Mesodermal cell (in vitro differentiated cells): Measurements from ENCODE around the gene GIT2.
"Not testable (repeated sequence)": the region's sequence is repeated elsewhere in the genome, so short reads cannot be mapped to it uniquely, and the experiment has no call there.

Experiments
- H3K27ac ChIP-seq: 2 replicates; pipeline ENCODE4 v1.7.0; 2013; ENCODE audit warnings: mild to moderate bottlenecking, low read depth, low read length, moderate library complexity; ENCODE audit not compliant: severe bottlenecking
- H3K36me3 ChIP-seq: 2 replicates; pipeline ENCODE4 v1.7.1; 2013; ENCODE audit warnings: mild to moderate bottlenecking, low read length, moderate library complexity; ENCODE audit not compliant: control insufficient read depth, insufficient read depth
- H3K4me1 ChIP-seq: one replicate; pipeline ENCODE4 v1.7.1; 2013; ENCODE audit warnings: mild to moderate bottlenecking, low read length; ENCODE audit not compliant: insufficient read depth, control insufficient read depth, poor library complexity, severe bottlenecking
- H3K4me3 ChIP-seq: 2 replicates; pipeline ENCODE4 v1.7.0; 2013; ENCODE audit warnings: low read length, control low read depth, mild to moderate bottlenecking; ENCODE audit not compliant: insufficient read depth, poor library complexity, severe bottlenecking; ENCODE audit errors: extremely low read depth
- H3K9me3 ChIP-seq: 2 replicates; pipeline ENCODE4 v1.7.1; 2013; ENCODE audit warnings: mild to moderate bottlenecking, low read length, moderate library complexity; ENCODE audit not compliant: control insufficient read depth
- WGBS, 2 experiments: methylation state at CpG; one replicate each; pipeline ENCODE4 v1.1.5; 2013; ENCODE audit warnings: missing lambda C conversion rate in 2 of 2; ENCODE audit not compliant: insufficient coverage in 2 of 2; 5-methylcytosine and 5-hydroxymethylcytosine counted together

GIT2 gene

DNA sequence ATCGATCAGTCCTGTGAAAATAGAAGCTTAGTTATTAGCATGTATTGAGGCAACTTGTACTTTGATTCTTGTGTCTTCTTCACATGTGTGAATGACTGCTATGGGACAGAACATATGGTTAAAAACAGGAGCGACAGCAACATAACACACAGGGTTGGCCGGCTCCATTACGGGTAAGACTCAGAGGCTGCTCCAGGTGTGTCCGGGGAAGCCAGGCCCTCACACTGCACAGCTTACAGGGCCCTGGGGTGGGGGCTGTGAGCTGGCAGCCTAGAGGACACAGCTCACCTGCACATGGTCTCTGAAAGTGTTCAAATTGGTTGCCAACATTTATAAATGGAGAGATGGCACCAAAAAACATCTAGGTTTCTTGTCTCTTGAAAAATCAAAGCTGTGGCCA is 65.0 kb downstream of the GIT2 start:
- Histone ChIP-seq H3K9me3 (no peaks in the 10 kb centered on the region), H3K4me1 (no peaks in the 10 kb centered on the region), H3K27ac (no peak overlapping the region), H3K36me3 (peaks cover 56% of the 10 kb centered on the region), H3K4me3 (no peak overlapping the region)
- 93 to 97% methylated on average over 5 of the region's 5 CpGs for WGBS, 2 experiments

DNA sequence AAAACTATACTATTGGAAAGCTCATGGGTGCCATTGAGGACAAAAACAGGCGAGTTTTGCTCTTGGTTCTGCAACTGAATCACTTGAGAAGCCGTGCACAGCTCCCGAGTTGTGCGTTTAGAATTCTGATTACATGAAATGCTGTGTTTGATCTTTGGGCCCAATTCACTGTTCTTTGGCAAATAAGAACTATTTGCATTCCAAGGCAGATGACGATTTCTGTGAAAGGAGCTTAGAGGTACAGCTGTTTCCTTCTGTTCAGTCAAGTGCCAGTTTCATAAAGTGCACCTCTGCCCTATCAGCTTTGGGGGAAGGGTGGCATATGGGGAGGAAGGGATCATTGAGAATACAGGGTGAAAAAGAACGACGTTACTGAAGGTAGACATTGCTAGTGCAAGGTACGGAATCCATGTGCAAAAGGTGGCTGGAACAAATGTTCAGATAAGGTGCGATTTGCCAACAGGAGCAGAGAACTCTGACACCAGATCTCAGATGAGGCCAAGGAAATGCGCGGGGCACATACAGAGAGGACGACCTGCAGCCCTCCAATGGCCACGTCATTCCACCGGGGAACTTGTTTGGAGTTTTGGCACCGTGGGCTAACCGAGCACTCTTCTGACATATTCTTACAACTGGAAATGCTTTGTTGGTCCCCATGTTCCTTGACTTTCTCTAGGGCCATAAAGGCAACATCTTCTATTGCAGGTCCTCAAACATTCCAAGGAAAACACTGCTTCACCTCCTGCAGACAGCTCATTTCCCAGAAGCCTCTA is 66.0 kb downstream of the GIT2 start:
- Histone ChIP-seq H3K4me1 (no peaks in the 10 kb centered on the region), H3K9me3 (no peaks in the 10 kb centered on the region), H3K36me3 (peaks cover 48% of the 10 kb centered on the region), H3K27ac (no peak overlapping the region), H3K4me3 (no peak overlapping the region)
- WGBS, 2 experiments: 93 to 95% methylated on average over 16 of the region's 16 CpGs

GRCh38 chr12:109929326-109929725 is 66.8 kb downstream of the GIT2 start:
- not testable (repeated sequence) for H3K4me3 ChIP-seq, H3K27ac ChIP-seq, H3K4me1 ChIP-seq, H3K9me3 ChIP-seq
- 92 to 98% methylated on average over 8 to 12 of the region's 14 CpGs for WGBS, 2 experiments
- H3K36me3 ChIP-seq: peaks cover 46% of the 10 kb centered on the region

GRCh38 chr12:109928058-109928656 is 68.0 kb downstream of the GIT2 start:
- Histone ChIP-seq H3K36me3 (peaks cover 37% of the 10 kb centered on the region), H3K27ac (no peak overlapping the region), H3K4me1 (no peaks in the 10 kb centered on the region), H3K9me3 (no peaks in the 10 kb centered on the region), H3K4me3 (no peak overlapping the region)
- 92 to 93% methylated on average over 9 to 11 of the region's 12 CpGs for WGBS, 2 experiments

- 86 to 88% methylated on average over 7 of the region's 8 CpGs for WGBS, 2 experiments
- Histone ChIP-seq H3K27ac (no peak overlapping the region), H3K4me1 (no peaks in the 10 kb centered on the region), H3K36me3 (peaks cover 32% of the 10 kb centered on the region), H3K9me3 (no peaks in the 10 kb centered on the region), H3K4me3 (no peak overlapping the region)
Observed at GRCh38 chr12:109927622-109928021, 68.5 kb downstream of the GIT2 start.

DNA sequence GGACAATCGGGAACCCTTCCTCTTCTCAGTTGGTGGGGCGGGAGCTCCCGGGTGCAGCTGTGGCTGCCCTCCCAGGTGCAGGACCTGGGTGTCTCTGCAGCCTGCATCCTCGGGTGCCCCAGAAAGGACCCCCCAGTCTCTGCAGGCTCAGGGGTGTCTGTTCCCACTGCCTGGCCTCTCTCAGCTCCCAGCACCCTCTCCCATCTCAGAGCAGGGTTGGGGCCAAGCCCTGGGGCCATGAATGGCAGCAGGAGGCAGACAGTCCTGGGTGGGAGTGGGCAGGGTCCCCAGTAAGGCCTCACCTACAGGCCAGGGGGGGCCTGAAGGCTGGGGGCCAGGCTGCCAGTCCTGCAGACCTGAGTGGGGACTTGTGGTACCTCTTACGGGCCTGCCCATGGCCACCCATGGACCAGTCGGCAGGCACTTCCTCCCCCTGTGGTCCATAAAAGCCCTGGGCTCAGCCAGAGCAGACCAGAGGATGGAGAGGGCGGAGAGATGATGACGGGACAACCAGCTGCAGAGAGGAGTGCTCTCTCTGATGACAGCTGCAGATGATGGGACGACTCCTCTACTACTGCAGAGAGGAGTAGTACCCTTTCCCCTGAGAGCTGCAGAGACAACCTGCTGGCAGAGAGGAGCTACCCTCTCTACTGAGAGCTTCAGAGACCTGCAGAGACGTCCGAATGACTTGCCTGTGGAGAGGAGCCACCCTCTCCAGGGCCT is 69.5 kb downstream of the GIT2 start:
- no peaks in the 10 kb centered on the region for H3K9me3 ChIP-seq
- H3K36me3 ChIP-seq: peaks cover 22% of the 10 kb centered on the region
- no peaks in the 10 kb centered on the region for H3K4me1 ChIP-seq
- no peak overlapping the region for H3K27ac ChIP-seq
- 91 to 93% methylated on average over 10 of the region's 11 CpGs for WGBS, 2 experiments
- no peak overlapping the region for H3K4me3 ChIP-seq

GRCh38 chr12:109926016-109926415 is 70.2 kb downstream of the GIT2 start:
- H3K36me3 ChIP-seq: peaks cover 16% of the 10 kb centered on the region
- H3K9me3 ChIP-seq: no peaks in the 10 kb centered on the region
- no peak overlapping the region for H3K4me3 ChIP-seq
- no peaks in the 10 kb centered on the region for H3K4me1 ChIP-seq
- WGBS, 2 experiments: 86 to 87% methylated on average over 7 to 8 of the region's 8 CpGs
- no peak overlapping the region for H3K27ac ChIP-seq

- no peak overlapping the region for H3K4me3 ChIP-seq
- 86 to 91% methylated on average over 15 to 17 of the region's 20 CpGs for WGBS, 2 experiments
- H3K4me1 ChIP-seq: no peaks in the 10 kb centered on the region
Observed at GRCh38 chr12:109925185-109925840, 70.9 kb downstream of the GIT2 start.

DNA sequence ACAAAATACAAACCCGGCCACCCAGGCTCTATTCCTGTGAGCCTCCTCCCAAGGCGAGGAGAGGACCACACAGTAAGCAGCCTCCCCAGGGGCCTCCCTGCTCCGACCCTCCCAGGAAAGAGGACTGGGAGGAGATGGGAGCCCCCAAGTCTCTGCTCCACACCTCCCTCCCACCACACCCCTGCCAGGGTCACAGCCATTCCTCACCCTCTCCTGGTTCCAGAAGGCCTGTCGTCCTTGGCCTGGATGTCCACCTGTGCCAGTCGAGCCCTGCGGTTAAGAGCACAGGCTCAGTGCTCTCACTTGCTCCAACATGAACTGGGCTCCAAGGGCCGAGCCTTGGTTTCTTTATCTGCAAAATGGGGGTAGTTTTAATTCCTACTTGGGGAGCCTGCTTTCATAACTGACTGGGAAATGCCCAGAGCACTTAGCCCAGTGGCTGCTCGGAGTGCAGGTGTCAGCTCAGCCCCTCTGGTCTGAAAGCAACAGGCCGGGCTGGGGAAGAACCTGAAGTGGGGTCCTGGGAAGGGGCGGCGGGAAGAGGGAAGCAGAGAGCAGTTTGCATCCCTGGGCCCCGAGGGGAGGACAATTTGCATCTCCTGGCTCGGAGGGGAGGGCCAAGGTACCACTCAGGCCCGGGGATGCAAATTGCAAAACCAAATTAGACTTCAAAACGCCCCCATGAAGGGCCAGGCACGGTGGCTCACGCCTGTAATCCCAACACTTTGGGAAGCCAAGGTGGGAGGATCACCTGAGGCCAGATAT is 72.5 kb downstream of the GIT2 start:
- WGBS, 2 experiments: 82 to 84% methylated on average over 15 to 17 of the region's 17 CpGs
- no peak overlapping the region for H3K4me3 ChIP-seq
- no peaks in the 10 kb centered on the region for H3K9me3 ChIP-seq
- no peaks in the 10 kb centered on the region for H3K4me1 ChIP-seq
- no peak overlapping the region for H3K27ac ChIP-seq
- peaks cover 14% of the 10 kb centered on the region for H3K36me3 ChIP-seq

More at GRCh38 chr12:109925185-109925840, 70.9 kb downstream of the GIT2 start:
- Histone ChIP-seq H3K27ac (no peak overlapping the region), H3K9me3 (no peaks in the 10 kb centered on the region), H3K36me3 (peaks cover 16% of the 10 kb centered on the region)

DNA sequence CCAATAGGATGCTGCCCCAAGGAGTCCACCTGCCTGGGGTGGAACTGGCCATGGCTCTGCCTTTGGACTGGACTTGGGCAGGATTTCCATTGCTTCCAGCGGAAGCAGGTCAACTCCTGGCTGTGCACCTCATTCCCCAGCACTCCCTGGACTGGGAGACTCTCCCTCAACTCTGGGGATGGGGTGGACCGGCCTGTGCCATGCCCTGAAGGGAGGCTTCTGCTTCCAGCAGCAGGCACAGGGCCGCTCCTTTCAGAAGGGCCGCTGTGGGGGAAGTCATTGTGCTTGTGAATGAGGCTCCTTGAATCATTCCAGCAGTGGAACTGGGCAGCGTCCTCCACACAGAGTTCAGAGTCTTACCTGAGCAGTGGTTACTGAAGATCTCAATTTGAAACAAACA is 73.1 kb downstream of the GIT2 start:
- Histone ChIP-seq H3K4me1 (no peaks in the 10 kb centered on the region), H3K4me3 (no peak overlapping the region)
- 85 to 92% methylated on average over 4 to 5 of the region's 5 CpGs for WGBS, 2 experiments

More for the DNA sequence above, 73.1 kb downstream of the GIT2 start:
- Histone ChIP-seq H3K9me3 (no peaks in the 10 kb centered on the region), H3K36me3 (peaks cover 17% of the 10 kb centered on the region), H3K27ac (no peak overlapping the region)
